PC-9 (cell line): ENCODE data around the gene LDAH. TPM values are rescaled to one million over a fixed set of nuclear protein-coding genes. Genes with fewer than 3 reads are reported as not detected.

Source experiments
- BruUV-seq: library from RNA; stranded (reverse); fragments of 400-500 nt; replicated peaks from 2 replicates; lab custom pipeline; 2021; lab: Mats Ljungman, UMichigan
- CTCF ChIA-PET: fragments of 300-600 bp; sonication (Branson Sonifier 250); formaldehyde crosslinking; loops from one replicate; lab custom pipeline; 2022; ENCODE audit warnings: antibody characterized with exemption; lab: Charles Lee
- POLR2A ChIA-PET: fragments of 300-600 bp; sonication (Branson Sonifier 250); formaldehyde crosslinking; loops from one replicate; lab custom pipeline; 2022; ENCODE audit warnings: antibody characterized with exemption; ENCODE audit not compliant: unreplicated experiment; lab: Charles Lee
- DNase-seq, 2 experiments: peaks; one replicate each; pipeline versions ENCODE4 v3.0.0 to v3.0.0-alpha.2; 2015 to 2022; ENCODE audit warnings: mixed read lengths in 1 of 2
- H2AFZ ChIP-seq: fragments of 200-600 bp; sonication (generic); 2 replicates; pipeline ENCODE4 v1.8.1; 2017; ENCODE audit warnings: antibody characterized with exemption
- H3F3A ChIP-seq: fragments of 200-600 bp; sonication (generic); 2 replicates; pipeline ENCODE4 v1.8.1; 2017; ENCODE audit warnings: antibody characterized with exemption, mild to moderate bottlenecking, low read depth; ENCODE audit not compliant: insufficient read depth
- H3K27ac ChIP-seq: fragments of 200-600 bp; sonication (generic); 2 replicates; pipeline ENCODE4 v1.6.1; 2016; ENCODE audit warnings: mixed run types
- H3K27me3 ChIP-seq: fragments of 200-600 bp; sonication (generic); 2 replicates; pipeline ENCODE4 v1.6.1; 2016; ENCODE audit warnings: low read depth, mixed run types; ENCODE audit not compliant: insufficient read depth
- H3K36me3 ChIP-seq: fragments of 200-600 bp; sonication (generic); 2 replicates; pipeline ENCODE4 v1.6.1; 2016; ENCODE audit warnings: low read depth, mixed run types
- H3K4me1 ChIP-seq: fragments of 200-600 bp; sonication (generic); replicated peaks from 2 replicates; pipeline ENCODE4 v1.6.1; 2016; ENCODE audit warnings: mixed run types; ENCODE audit not compliant: insufficient read depth
- H3K4me2 ChIP-seq: fragments of 200-600 bp; sonication (generic); 2 replicates; pipeline ENCODE4 v1.6.1; 2017; ENCODE audit warnings: mixed run types
- H3K4me3 ChIP-seq: fragments of 200-600 bp; sonication (generic); 2 replicates; pipeline ENCODE4 v1.6.1; 2016; ENCODE audit warnings: mixed run types
- H3K79me2 ChIP-seq: fragments of 200-600 bp; sonication (generic); 2 replicates; pipeline ENCODE4 v1.6.1; 2017; ENCODE audit warnings: low read depth, mixed run types
- H3K9me2 ChIP-seq: fragments of 200-600 bp; sonication (generic); 2 replicates; pipeline ENCODE4 v1.8.1; 2017; ENCODE audit warnings: mild to moderate bottlenecking; ENCODE audit not compliant: insufficient read depth
- H3K9me3 ChIP-seq: fragments of 200-600 bp; sonication (generic); 2 replicates; pipeline ENCODE4 v1.8.1; 2016; ENCODE audit warnings: low read depth; ENCODE audit not compliant: insufficient read depth
- H4K20me1 ChIP-seq: fragments of 200-600 bp; sonication (generic); 2 replicates; pipeline ENCODE4 v1.8.1; 2017; ENCODE audit not compliant: insufficient read depth
- EZH2 ChIP-seq: fragments of 200-600 bp; sonication (generic); IDR thresholded peaks from 2 replicates; pipeline ENCODE4 v1.8.0; 2017; ENCODE audit warnings: antibody characterized with exemption, low read depth
- intact Hi-C: fragments of 100-400 bp; cut with micrococcal nuclease; formaldehyde crosslinking; loops from one replicate; pipeline ENCODE4 v1.10.0; 2022; ENCODE audit not compliant: unreplicated experiment
- total RNA-seq: library from RNA; stranded (reverse); gene quantifications from 2 replicates; pipeline ENCODE4 v1.2.3, GENCODE V29; 2021
- TF ChIP-seq, protein P1 (sequence below): fragments of 200-600 bp; sonication (generic); conservative IDR thresholded peaks from 2 replicates; pipeline ENCODE4 v1.6.1; 2017; ENCODE audit warnings: mixed run types, antibody characterized with exemption, mild to moderate bottlenecking, moderate library complexity

The LDAH gene
- total RNA-seq, 1 experiment from 2014 or later: 18.3 TPM

DNA sequence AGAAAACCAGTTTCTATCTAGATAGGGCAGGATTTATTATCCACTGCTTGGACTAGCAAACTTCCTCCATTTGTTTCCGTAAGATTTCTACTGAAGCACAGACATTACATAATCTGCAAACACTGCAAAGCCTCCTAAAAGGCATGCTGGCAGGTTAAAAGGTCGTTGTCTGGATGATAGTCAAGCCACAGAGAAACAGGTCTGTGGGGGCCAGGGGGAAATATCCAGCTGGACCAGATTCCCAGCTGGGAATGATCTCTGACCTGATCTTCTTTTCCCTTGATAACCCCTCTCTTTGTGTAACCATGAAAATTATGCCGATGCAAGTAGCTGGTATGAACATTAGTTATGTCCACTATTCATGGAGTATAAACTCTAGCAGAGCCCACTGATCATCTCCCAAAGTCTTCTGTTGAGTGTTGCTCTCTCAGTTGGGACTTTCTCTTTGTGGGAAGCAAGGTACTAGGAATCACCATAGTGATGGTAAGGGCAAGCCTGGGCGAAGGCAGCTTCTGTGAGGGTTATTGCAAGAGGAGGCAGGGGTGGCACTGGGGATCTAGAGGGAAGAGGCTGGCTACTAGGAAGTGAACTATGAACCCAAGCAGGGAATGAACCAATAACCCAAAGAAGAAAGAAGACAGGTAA, 94.7 kb downstream of the LDAH start:
- ChIA-PET POLR2A (no interaction called here), CTCF (interaction anchor here (0.5 kb wide), 1 partner anchor 67 kb away, joined by 5 read pairs; no protein-coding TSS in a partner anchor)
- H2AFZ ChIP-seq: no peak overlapping the region
- no peak for TF ChIP-seq EZH2
- TF ChIP-seq, protein P1, sequence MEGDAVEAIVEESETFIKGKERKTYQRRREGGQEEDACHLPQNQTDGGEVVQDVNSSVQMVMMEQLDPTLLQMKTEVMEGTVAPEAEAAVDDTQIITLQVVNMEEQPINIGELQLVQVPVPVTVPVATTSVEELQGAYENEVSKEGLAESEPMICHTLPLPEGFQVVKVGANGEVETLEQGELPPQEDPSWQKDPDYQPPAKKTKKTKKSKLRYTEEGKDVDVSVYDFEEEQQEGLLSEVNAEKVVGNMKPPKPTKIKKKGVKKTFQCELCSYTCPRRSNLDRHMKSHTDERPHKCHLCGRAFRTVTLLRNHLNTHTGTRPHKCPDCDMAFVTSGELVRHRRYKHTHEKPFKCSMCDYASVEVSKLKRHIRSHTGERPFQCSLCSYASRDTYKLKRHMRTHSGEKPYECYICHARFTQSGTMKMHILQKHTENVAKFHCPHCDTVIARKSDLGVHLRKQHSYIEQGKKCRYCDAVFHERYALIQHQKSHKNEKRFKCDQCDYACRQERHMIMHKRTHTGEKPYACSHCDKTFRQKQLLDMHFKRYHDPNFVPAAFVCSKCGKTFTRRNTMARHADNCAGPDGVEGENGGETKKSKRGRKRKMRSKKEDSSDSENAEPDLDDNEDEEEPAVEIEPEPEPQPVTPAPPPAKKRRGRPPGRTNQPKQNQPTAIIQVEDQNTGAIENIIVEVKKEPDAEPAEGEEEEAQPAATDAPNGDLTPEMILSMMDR: no peak
- no peak overlapping the region for H3K27ac ChIP-seq
- BruUV-seq: no TSS peak
- no peaks in the 10 kb centered on the region for H3K9me2 ChIP-seq
- no peaks in the 10 kb centered on the region for H4K20me1 ChIP-seq
- intact Hi-C loops: no loop called here
- no peaks in the 10 kb centered on the region for H3K9me3 ChIP-seq
- H3K27me3 ChIP-seq: no peaks in the 10 kb centered on the region
- peaks cover 21% of the 10 kb centered on the region for H3K4me1 ChIP-seq
- DNase-seq: no peak
- no peaks in the 10 kb centered on the region for H3F3A ChIP-seq
- no peaks in the 10 kb centered on the region for H3K36me3 ChIP-seq
- no peak overlapping the region for H3K4me2 ChIP-seq
- H3K79me2 ChIP-seq: no peaks in the 10 kb centered on the region
- no peak overlapping the region for H3K4me3 ChIP-seq

DNA sequence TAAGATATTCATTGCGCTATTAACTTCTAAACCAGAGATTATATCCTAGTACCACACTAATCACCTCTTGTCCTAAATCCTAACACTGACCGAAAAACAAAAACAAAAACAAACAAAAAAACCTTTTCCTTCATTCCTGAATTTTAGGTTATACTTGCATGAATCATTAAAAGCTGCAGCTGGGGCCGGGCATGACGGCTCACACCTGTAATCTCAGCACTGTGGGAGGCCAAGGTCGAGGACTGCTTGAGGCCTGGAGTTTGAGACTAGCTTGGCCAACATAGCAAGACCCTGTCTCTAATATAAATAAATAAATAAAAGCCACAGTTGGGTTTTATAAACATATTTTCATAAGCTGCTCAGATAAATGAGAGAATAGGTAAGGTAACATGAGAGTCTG, 96.0 kb downstream of the LDAH start:
- Histone ChIP-seq H3F3A (no peaks in the 10 kb centered on the region), H3K36me3 (no peaks in the 10 kb centered on the region), H3K9me2 (no peaks in the 10 kb centered on the region), H3K79me2 (no peaks in the 10 kb centered on the region), H3K4me2 (no peak overlapping the region), H3K27ac (no peak overlapping the region), H3K4me3 (no peak overlapping the region), H4K20me1 (no peaks in the 10 kb centered on the region), H3K9me3 (no peaks in the 10 kb centered on the region), H2AFZ (no peak overlapping the region), H3K27me3 (no peaks in the 10 kb centered on the region), H3K4me1 (peaks cover 21% of the 10 kb centered on the region)
- DNase-seq: no peak
- intact Hi-C loops: no loop called here
- no TSS peak for BruUV-seq
- ChIA-PET CTCF (no interaction called here), POLR2A (no interaction called here)
- no peak for TF ChIP-seq EZH2
- TF ChIP-seq, protein P1: no peak

DNA sequence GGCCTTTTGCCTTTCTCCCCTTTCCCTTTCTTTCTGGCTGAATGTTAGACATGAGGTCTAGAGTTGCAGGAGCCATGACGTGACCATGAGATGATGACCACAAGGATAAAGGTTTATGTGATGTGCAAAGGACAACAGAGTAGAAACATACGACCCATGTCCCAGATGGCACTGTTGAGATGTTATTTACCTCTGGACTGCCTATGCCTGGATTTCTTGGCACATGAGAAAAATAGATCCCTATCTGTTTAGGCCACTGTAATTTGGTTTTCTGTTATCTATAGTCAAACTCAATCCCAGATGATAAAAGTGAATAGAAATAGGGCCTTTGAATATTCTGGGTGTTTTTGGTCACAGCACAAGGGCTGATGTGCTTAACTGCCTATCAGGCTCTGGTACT, 97.1 kb downstream of the LDAH start:
- BruUV-seq: no TSS peak
- Histone ChIP-seq H3K4me1 (peaks cover 21% of the 10 kb centered on the region), H4K20me1 (no peaks in the 10 kb centered on the region), H3K27me3 (no peaks in the 10 kb centered on the region), H3K27ac (no peak overlapping the region), H3K4me3 (no peak overlapping the region), H3F3A (no peaks in the 10 kb centered on the region), H2AFZ (no peak overlapping the region), H3K9me2 (no peaks in the 10 kb centered on the region), H3K36me3 (no peaks in the 10 kb centered on the region), H3K4me2 (no peak overlapping the region), H3K9me3 (no peaks in the 10 kb centered on the region), H3K79me2 (peaks cover 3% of the 10 kb centered on the region; the same call in 1 of the 2 replicates)
- intact Hi-C loops: no loop called here
- POLR2A ChIA-PET: no interaction called here
- DNase-seq: no peak
- CTCF ChIA-PET: no interaction called here
- TF ChIP-seq EZH2: no peak
